ENCODE results near the gene CBLB.

DNA sequence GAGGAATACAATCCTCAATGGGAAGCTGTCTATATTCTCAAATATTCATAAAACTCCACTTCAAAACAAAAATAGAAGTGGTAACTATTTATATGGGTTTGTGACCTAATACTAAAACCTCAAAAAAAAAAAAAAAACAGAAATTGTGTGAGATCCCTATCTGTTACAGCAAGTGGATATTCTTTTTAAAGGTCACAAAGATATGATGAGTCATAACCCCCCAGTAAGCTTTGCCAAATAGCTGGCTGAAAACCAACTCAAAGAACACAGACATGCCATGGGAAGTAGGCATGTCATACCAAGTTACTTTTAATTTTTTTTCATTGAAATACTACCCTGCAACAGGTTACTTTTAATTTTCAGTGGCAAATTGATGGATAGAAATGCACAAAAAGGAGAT is 62.5 kb downstream of the CBLB start:
- TF ChIP-seq TAF1 (IDR thresholded peaks at IDR 0.05; ENCODE audit: borderline replicate concordance, insufficient read depth, low read length) (no peak), POLR2AphosphoS5 (IDR thresholded peaks at IDR 0.05; ENCODE audit: low read depth, low read length) (no peak)
